IMR-90 (cell line): ENCODE results near the gene SPAG9. TPM values are rescaled to one million over a fixed set of nuclear protein-coding genes. Genes with fewer than 3 reads are reported as not detected.
"Not testable (repeated sequence)": the region's sequence is repeated elsewhere in the genome, so short reads cannot be mapped to it uniquely, and the experiment has no call there.

Source experiments
- ATAC-seq: fragments of 200-7000 bp; cut with Tn5 transposase; 2 replicates; pipeline ENCODE4 v1.9.1; 2020; ENCODE audit warnings: low read depth, mild to moderate bottlenecking, moderate library complexity
- BruUV-seq: library from RNA; stranded (reverse); fragments of 400-500 nt; replicated peaks from 2 replicates; lab custom pipeline; 2021; lab: Mats Ljungman, UMichigan
- CTCF ChIA-PET: fragments of 300-600 bp; formaldehyde crosslinking; extraction: SDS; loops from one replicate; lab custom pipeline; 2021; ENCODE audit warnings: antibody characterized with exemption; lab: Yijun Ruan, JAX
- POLR2A ChIA-PET: fragments of 300-600 bp; sonication (Branson Sonifier 250); formaldehyde crosslinking; loops from one replicate; lab custom pipeline; 2022; ENCODE audit warnings: antibody characterized with exemption; ENCODE audit not compliant: unreplicated experiment; lab: Charles Lee
- DNase-seq: peaks from one replicate; pipeline ENCODE4 v3.0.0; 2013
- H2AFZ ChIP-seq: replicated peaks from 2 replicates; pipeline ENCODE3; 2013; ENCODE audit warnings: low read length, mild to moderate bottlenecking; ENCODE audit not compliant: poor library complexity
- H2AK5ac ChIP-seq: 2 replicates; pipeline ENCODE4 v1.6.1; 2013; ENCODE audit warnings: low read depth, low read length, inconsistent platforms
- H2AK9ac ChIP-seq: replicated peaks from 2 replicates; pipeline ENCODE3; 2013; ENCODE audit warnings: mild to moderate bottlenecking, low read depth, low read length, moderate library complexity; ENCODE audit not compliant: poor library complexity
- H2BK120ac ChIP-seq: 2 replicates; pipeline ENCODE4 v1.6.1; 2013; ENCODE audit warnings: low read depth, low read length, inconsistent platforms
- H2BK15ac ChIP-seq: 3 replicates; pipeline ENCODE4 v1.6.1; 2013; ENCODE audit warnings: low read depth, low read length, inconsistent platforms
- H2BK20ac ChIP-seq: 2 replicates; pipeline ENCODE4 v1.6.1; 2013; ENCODE audit warnings: low read depth, mild to moderate bottlenecking, inconsistent platforms, low read length, moderate library complexity
- H2BK5ac ChIP-seq: 2 replicates; pipeline ENCODE4 v1.6.1; 2013; ENCODE audit warnings: mild to moderate bottlenecking, low read depth, low read length, inconsistent platforms; ENCODE audit not compliant: poor library complexity, severe bottlenecking
- H3K14ac ChIP-seq: replicated peaks from 2 replicates; pipeline ENCODE4 v1.6.1; 2013; ENCODE audit warnings: low read depth, low read length, inconsistent platforms
- H3K18ac ChIP-seq: 2 replicates; pipeline ENCODE4 v1.6.1; 2013; ENCODE audit warnings: low read depth, low read length, control low read depth
- H3K23ac ChIP-seq: 2 replicates; pipeline ENCODE4 v1.6.1; 2013; ENCODE audit warnings: low read depth, low read length, inconsistent platforms
- H3K27ac ChIP-seq: 2 replicates; pipeline ENCODE4 v1.5.1; 2013; ENCODE audit warnings: mild to moderate bottlenecking, control low read depth, low read length; ENCODE audit not compliant: insufficient read depth
- H3K27me3 ChIP-seq: 2 replicates; pipeline ENCODE4 v1.6.1; 2013; ENCODE audit warnings: low read length; ENCODE audit not compliant: control insufficient read depth, insufficient read depth
- H3K36me3 ChIP-seq: 2 replicates; pipeline ENCODE4 v1.6.1; 2013; ENCODE audit warnings: low read length, mixed read lengths; ENCODE audit not compliant: control insufficient read depth, insufficient read depth
- H3K4ac ChIP-seq: 2 replicates; pipeline ENCODE4 v1.6.1; 2013; ENCODE audit warnings: low read depth, low read length, inconsistent platforms
- H3K4me1 ChIP-seq: 2 replicates; pipeline ENCODE4 v1.6.1; 2013; ENCODE audit warnings: low read length, mixed read lengths; ENCODE audit not compliant: control insufficient read depth, insufficient read depth
- H3K4me2 ChIP-seq: 2 replicates; pipeline ENCODE4 v1.6.1; 2013; ENCODE audit warnings: low read depth, mild to moderate bottlenecking, control low read depth, low read length, moderate library complexity
- H3K4me3 ChIP-seq: 2 replicates; pipeline ENCODE4 v1.5.1; 2013; ENCODE audit warnings: low read depth, mild to moderate bottlenecking, control low read depth, low read length, moderate library complexity; ENCODE audit not compliant: insufficient read depth
- H3K56ac ChIP-seq: 2 replicates; pipeline ENCODE4 v1.6.1; 2013; ENCODE audit warnings: low read length, inconsistent platforms; ENCODE audit not compliant: insufficient read depth; ENCODE audit errors: extremely low read depth
- H3K79me1 ChIP-seq, 2 experiments: 2 replicates each; pipeline ENCODE4 v1.6.1; 2013; ENCODE audit warnings: low read length in 2 of 2, inconsistent platforms in 1 of 2, low read depth in 1 of 2
- H3K9ac ChIP-seq: 2 replicates; pipeline ENCODE4 v1.6.1; 2013; ENCODE audit warnings: low read depth, low read length, control low read depth
- H3K9me1 ChIP-seq: 2 replicates; pipeline ENCODE4 v1.6.1; 2013; ENCODE audit warnings: low read length, inconsistent platforms; ENCODE audit not compliant: insufficient read depth
- H3K9me3 ChIP-seq: 2 replicates; pipeline ENCODE4 v1.6.1; 2013; ENCODE audit warnings: low read length; ENCODE audit not compliant: control insufficient read depth, insufficient read depth
- H4K20me1 ChIP-seq: 2 replicates; pipeline ENCODE4 v1.6.1; 2013; ENCODE audit warnings: low read length, inconsistent platforms; ENCODE audit not compliant: insufficient read depth
- H4K5ac ChIP-seq: 2 replicates; pipeline ENCODE4 v1.6.1; 2013; ENCODE audit warnings: mild to moderate bottlenecking, low read depth, low read length, control low read depth
- H4K8ac ChIP-seq, 2 experiments: 2 replicates each; pipeline ENCODE4 v1.6.1; 2013; ENCODE audit warnings: low read depth in 2 of 2, low read length in 2 of 2, control low read depth in 1 of 2, inconsistent platforms in 1 of 2
- H4K91ac ChIP-seq: 2 replicates; pipeline ENCODE4 v1.6.1; 2013; ENCODE audit warnings: low read depth, low read length, inconsistent platforms; ENCODE audit not compliant: insufficient read depth
- CEBPB ChIP-seq: IDR thresholded peaks from 2 replicates; pipeline ENCODE4 v1.6.1; 2012; ENCODE audit warnings: low read depth, low read length, improper control_type of control experiment
- WGBS, 2 experiments: methylation state at CpG; one replicate each; pipeline versions ENCODE4 v1.1.5 to v1.1.7; 2013; ENCODE audit warnings: missing lambda C conversion rate in 2 of 2; ENCODE audit not compliant: insufficient read length in 1 of 2; ENCODE audit errors: extremely low coverage in 2 of 2; 5-methylcytosine and 5-hydroxymethylcytosine counted together
- dilution Hi-C: fragments of 300-500 bp; cut with HindIII; formaldehyde crosslinking; loops from one replicate; pipeline ENCODE4 v1.14.3; 2018; ENCODE audit warnings: low sequenced_read_pairs; ENCODE audit not compliant: unreplicated experiment
- in situ Hi-C: fragments of 300-500 bp; cut with MboI; formaldehyde crosslinking; loops from 3 replicates; pipeline ENCODE4 v1.14.3; 2019; ENCODE audit warnings: low sequenced_read_pairs, inconsistent platforms, mixed read lengths
- intact Hi-C: fragments of 100-400 bp; cut with micrococcal nuclease; formaldehyde crosslinking; loops from 2 replicates; pipeline ENCODE4 v1.10.0; 2022
- polyA plus RNA-seq, 3 experiments: library from polyadenylated mRNA; depleted of rRNA; stranded (reverse); fragments of >200 nt; gene quantifications; 2 replicates each; pipeline ENCODE4 v1.2.3, GENCODE V29; 2012; ENCODE audit warnings: low replicate concordance in 1 of 3
- total RNA-seq: library from RNA; depleted of rRNA; stranded (reverse); fragments of >200 nt; gene quantifications from 2 replicates; pipeline ENCODE4 v1.2.3, GENCODE V29; 2012

Gene SPAG9
- total and polyA plus RNA-seq, 2 of the 4 experiments (the other 2 are of a cell fraction), result 26.7 to 75.5 TPM

DNA sequence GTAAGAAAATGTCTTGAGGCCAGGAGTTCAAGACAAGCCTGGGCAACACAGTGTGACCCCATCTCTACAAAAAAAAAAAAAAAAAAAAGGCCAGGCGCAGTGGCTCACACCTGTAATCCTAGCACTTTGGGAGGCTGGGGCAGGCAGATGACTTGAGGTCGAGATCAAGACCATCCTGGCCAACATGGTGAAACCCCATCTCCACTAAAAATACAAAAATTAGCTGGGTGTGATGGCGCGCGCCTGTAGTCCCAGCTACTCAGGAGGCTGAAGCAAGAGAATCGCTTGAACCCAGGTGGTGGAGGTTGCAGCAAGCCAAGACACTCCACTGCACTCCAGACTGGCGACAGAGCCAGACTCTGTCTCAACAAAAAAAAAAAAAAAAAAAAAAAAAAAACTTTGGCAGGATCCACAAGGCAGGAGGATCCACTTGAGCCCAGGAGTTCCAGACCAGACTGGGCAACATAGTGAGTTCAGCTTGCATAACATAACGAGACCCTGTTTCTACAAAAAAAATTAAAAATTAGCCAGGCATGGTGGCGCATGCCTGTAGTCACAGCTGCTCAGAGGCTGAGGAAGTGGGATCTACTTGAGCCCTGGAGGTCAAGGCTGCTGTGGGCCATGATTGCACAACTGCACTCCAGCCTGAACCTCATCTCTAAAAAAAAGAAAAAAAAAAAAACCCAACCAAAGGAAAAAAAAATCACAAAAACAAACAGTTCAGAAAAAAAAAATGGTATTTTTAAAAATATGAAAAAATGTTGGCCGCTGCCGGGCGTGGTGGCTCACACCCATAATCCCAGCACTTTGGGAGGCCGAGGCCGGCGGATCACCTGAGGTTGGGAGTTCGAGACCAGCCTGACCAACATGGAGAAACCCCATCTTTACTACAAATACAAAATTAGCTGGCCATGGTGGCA is 8.1 kb downstream of the SPAG9 start:
- H2AK5ac ChIP-seq, H2AK9ac ChIP-seq, H3K36me3 ChIP-seq, H3K9ac ChIP-seq, BruUV-seq, H2BK15ac ChIP-seq, H3K9me3 ChIP-seq, POLR2A ChIA-PET, H2AFZ ChIP-seq, H2BK20ac ChIP-seq, in situ Hi-C loops, H3K4me1 ChIP-seq, H3K14ac ChIP-seq, H3K56ac ChIP-seq, H3K18ac ChIP-seq, H3K4ac ChIP-seq, CTCF ChIA-PET, H3K4me2 ChIP-seq, H3K27ac ChIP-seq, H3K4me3 ChIP-seq, H4K8ac ChIP-seq, dilution Hi-C loops, H3K9me1 ChIP-seq, H2BK120ac ChIP-seq, H3K23ac ChIP-seq, H2BK5ac ChIP-seq, H4K91ac ChIP-seq, H4K5ac ChIP-seq, H3K27me3 ChIP-seq: not testable (repeated sequence)
- ATAC-seq (peak; percentile 77), DNase-seq (peak; percentile 57)
- peak; percentile 86 for TF ChIP-seq CEBPB
- 88% methylated on average over 1 of the region's 16 CpGs; no CpG with 5 or more reads in 1 of the 2 experiments for WGBS, 2 experiments
- intact Hi-C loops, result loop anchor here (10.0 kb wide), 1 partner anchor 248 kb away; the partner anchor contains the start of gene TOB1
- Histone ChIP-seq H3K79me1 (peaks cover 19 to 59% of the 10 kb centered on the region in 2 experiments), H4K20me1 (peaks cover 30% of the 10 kb centered on the region)
